ENCODE measurements around the gene VRK1.
"Not testable (repeated sequence)": the region's sequence is repeated elsewhere in the genome, so short reads cannot be mapped to it uniquely, and the experiment has no call there.

VRK1 gene

DNA sequence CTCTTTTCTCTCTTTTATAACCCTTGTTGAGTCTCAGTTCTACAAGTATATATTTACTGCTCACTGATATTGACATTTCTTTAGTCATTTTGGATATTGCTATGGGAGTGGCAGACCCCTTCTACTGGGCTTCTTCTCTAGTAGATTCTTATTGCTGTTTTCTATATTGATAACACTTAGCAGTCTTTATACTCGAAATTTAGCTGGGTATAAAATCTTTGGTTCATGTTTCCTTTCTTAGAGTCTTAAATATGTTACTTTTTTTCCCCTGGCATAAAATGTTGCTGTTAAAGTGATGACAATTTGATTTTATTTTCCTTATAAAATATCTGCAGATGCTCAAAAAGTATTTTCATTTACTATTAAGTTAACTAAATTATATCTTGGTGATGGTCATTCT lies 32.6 kb downstream of the VRK1 start:
- DNase-seq: no peak

DNA sequence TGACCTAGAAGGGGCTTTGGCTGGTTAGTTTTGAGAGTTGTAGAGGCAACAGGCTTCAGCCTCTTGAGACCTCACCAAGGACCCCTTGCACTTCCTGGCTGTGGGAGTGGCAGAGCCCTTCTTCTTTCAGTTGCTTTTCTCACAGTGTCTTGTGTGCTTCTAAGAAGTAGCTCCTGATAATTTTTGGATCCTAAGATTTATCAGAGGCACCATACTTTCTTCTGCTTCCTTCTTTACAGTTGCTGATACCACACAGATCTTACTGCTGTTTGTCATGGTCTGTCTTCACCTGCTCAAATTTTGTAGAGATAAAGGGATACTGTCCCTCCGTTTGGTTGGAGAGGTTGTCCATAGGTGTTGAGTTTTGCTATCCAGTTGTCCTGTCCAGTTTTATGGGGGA lies 33.8 kb downstream of the VRK1 start:
- DNase-seq: no peak

DNA sequence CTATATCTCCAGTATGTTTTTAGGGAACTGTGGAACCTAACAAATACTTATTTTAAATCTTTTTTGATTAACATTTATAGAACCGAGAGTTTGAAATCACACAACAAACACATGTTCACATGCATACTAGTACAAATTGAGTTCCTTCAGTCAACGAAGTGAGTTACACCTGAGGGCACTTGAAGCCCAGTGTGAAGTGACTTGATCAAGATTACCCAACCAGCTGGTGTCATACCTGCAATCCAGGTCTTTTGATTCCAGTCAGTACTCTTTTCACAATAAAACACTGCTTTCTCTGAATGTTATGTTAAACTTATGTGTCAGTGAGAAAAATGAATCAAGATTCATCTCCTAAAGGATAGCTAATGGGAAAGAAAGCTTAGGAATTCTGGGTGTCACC lies 35.2 kb downstream of the VRK1 start:
- DNase-seq: no peak

DNA sequence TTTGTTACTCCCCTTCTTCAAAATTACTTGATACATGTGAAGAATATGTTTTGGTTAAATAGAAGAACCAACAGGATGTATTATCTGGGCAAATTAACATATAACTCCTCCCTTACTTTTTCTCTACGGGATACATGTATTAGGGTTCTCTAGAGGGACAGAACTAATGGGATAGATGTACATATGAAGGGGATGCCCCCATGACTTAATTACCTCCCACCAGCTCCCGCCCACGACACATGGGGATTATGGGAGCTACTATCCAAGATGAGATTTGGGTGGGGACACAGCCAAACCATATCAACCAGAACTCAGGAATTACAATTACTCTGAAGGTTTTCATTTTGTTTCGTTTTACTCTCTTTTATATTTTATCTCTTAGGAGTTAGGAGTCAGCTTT lies 41.3 kb downstream of the VRK1 start:
- DNase-seq: no peak

DNA sequence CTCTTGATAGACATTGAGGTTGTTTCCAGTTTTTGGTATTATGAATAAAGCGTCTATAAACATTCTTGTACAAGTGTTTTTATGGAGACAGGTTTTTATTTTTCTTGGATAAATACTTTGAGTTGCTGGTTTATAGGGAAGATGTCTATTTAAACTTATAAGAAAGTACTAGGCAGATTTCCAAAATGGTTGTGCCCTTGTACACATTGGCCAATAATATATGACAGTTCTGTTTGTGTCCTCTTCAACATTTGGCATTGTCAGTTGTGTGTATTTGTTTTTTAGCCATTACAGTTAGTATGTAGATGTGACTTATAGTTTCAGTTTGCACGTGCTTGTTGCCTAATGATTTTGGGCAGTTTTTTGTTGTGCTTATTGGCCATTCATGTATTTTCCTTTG lies 42.1 kb downstream of the VRK1 start:
- no peak for DNase-seq

DNA sequence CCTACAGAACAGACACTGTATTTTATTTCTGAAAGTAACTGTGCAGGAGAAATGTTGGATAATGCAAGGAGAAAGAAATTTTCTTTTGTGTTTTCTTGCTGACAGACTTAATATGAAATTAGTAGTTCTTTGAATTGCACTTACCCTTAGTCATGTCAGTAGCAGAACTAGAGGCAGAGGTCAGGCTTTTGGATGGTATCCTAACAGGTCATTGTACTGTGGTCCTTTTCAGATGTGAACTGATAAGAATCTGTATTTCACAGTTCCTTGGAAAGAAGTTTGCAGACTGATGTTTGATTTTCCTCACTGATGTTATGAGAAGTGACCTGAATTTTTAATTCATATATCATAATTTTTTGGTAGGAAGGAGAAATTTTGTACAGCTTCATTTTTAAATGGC lies 46.0 kb downstream of the VRK1 start:
- DNase-seq: no peak

DNA sequence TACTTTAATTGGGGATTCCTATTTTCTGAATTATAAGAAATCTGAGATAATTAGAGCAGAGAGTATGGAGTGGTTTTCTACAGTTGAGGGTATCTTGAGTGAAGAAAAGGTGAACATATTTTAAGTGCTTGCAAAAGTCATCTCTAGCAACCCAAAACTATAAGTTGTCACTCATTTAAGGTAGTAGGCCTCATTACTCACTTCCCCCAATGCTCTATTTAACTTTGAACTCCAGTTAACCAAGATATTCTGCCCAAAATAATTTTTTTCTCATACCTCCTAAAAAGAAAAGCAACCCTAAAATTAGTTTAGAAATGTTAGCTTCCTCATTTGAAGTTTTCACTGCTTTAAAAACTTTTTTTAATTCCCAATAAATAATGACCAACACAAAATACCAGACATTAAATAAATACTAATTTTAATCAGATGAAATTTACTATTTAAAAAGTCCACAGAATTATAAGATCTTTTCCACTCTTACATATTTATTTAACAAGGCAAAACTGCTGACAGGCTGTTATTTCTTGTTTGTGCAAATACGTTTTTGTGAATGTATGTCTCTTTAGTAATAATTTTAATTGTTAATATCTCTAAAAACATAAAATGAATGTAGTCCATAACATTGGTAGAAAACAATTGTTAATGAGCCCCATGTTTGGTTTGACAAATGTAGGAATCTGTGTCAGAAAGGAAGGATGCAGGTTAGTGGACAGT lies 47.8 kb downstream of the VRK1 start:
- no peak for DNase-seq

DNA sequence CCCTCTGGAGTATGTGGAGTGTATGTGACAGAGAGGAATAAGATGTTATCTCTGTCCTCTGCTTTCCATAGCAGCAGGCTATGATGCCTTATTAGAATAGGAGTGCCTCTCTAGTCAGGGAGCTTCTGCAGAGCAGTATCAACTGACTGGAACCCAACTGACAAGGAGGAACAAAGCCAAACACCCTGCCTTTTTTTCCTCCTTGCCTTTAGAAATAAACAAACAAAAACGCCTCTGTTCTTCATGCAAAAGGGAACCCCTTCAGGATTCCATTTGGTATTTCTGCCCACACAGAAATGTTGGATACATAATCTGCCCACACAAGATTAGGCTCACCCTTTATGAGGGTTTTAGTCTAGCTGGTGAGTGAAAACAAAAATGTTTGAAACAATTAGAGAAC lies 50.3 kb downstream of the VRK1 start:
- DNase-seq: no peak

DNA sequence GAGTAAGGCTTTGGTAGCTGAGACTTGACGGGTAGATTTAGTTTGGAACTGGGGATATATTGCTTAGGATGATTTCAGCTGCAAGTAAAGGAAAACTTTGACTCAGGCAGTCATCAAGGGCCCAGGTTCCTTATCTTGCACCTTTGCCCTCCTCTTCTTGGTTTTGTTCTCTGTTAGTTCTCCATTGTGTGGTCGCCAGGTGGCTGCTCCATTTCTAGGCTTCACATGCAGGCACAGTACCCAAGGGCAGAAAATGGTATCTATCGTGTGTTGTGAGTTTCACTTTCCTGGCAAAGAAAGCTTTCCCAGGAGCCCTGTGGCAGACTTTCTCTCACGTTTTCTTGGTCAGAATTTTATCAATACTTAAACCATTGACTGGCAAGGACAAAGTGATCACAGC lies 50.8 kb downstream of the VRK1 start:
- no peak for DNase-seq

DNA sequence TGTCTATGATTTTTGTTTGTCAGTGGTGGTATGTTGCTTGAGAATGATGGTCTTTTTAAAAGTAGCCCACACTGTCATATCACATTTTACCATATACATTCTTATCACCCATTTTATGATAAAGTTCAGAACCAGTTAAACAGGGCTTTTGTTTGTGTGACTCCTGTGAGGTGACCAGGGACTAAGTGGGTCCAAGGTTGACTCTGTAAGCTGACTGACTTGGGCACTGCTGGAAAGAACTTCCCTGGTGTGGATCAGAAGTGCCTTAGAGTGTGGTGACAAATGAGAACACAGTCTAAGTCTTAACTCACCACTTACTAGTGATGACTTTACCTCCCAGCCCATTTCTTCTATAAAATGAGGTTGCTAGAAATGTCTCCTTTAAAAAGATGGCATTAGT lies 52.6 kb downstream of the VRK1 start:
- no peak for DNase-seq

DNA sequence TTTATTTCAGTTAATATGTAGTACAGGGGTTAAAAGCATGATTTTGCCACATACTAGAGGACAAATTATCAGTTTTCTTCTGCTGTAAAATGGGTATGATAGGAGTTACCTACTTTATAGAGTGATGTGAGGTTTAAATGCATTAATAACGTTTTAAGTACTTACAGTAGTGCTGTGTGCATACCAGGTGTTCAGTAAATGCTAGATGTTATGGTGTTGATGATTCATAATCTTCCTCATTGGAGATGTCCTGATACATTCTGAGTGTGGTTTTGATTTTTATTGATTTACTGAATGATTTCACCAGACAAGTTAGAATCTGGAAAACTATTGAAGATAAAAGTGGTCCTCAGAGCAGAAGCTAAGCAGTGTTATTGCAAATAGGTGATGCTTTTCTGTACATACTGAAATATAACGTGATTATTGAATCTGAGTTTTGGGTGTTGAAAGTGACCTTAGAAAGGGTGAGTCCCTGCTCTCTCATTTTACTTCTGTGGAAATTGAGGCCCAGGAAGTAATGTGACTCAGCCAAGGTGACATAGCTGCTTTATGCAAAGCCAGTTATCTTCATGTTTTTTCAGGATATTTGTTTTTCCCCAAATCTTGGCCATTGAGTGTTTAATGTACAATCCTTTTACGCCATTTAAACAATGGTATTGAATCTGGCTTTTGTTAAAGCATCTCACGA lies 54.7 kb downstream of the VRK1 start:
- no peak for DNase-seq

DNA sequence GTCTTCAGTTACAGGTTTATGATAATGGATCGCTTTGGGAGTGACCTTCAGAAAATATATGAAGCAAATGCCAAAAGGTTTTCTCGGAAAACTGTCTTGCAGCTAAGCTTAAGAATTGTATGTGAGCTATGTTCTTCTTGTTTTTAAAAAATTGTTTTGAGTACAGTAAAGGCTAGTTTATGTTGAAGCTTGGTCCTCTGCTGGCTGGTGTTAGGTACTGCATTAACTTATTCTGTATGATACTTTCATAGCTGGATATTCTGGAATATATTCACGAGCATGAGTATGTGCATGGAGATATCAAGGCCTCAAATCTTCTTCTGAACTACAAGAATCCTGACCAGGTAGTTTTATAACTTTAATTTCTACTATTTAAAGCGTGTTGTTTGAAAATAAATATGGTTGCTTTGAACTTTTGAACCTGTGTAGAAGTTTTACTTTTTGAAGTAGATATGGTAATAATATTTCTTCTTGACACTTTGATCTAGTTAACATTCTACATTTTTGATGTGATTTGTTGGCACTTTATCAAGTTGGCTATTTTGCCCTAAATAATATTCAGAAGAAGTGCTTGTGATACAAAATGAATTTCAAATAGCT lies 55.7 kb downstream of the VRK1 start:
- DNase-seq: no peak

DNA sequence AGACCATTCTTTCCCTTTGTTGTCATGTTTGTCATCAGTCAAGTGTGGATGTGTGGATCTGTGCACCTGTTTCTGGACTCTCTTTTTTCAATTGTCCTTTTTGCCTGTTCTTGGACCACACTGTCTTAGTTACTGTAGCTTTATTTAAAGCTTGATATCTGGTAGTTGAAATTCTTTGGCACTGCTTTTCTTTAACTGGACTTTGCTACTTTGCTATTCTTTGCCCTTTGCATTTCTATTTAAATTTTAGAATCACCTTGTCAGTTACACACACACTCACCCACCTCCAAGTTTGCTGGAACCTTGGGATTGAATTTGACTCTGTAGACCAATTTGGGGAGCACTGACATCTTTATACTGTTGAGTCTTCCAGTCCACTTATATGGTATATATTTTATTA lies 61.5 kb downstream of the VRK1 start:
- no peak for DNase-seq

DNA sequence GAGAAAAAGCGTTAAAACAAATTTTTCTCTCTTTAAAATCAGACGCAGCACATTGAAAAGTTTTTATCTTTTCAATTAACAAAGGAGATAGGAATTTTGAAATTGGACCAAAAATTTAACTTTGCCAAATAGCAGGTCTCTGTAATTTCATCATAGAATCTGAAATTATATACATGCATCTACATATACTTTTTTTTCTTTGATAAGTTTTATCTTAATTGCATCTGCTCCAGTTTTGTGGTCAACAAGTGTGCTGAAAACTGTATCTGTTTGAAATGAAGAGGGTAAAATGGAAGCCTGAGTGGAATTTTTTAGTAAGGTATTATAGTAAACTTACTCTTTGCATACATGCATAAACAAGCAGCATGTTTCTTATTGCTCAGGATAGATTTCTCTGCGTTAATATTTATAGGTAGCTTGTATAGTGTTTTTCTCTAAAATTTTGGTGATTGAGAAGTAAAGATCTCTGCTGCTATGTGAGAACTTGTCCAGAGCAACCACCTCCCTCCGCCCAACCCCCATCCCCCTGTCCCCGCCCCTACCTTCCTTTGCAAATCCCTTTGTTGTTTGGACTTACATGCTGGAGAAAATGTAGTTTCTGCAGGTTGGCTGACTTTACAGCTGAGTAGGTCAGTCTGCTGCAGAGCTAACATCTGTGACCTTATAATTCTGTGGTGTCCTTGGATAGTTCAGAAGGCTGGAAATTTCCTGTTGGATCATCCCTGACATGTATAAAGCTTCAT lies 64.6 kb downstream of the VRK1 start:
- DNase-seq: no peak

DNA sequence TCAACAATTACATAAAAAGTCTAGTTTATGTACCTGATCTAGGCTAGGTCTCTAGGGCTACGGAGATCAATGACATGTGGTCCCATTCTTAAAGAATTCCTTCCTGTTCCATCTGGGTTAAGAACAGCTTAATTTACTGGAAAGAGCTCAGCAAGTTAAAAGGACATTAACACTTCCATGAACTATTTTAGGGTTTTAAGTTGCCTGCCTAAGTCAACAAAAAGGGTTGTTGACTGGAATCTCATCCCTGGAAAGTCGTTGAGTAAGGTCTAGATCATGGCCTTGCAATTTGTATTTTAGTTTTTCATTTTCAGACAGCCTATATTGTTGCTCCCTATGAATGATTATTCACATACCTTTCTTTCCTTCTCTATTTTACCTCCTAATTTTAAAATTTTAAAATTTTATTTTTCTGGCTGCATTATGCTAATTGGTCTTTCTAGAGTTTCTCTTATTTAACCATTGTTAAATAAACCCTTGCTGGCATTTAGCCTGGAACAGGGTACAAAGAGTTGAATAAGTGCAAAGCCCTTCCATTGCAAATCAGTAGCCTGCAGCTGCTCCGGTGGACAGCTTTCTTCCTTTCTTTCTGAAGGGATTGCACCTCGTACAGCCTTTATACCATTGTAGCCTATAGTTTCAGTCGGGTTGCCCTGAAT lies 66.3 kb downstream of the VRK1 start:
- DNase-seq: no peak

DNA sequence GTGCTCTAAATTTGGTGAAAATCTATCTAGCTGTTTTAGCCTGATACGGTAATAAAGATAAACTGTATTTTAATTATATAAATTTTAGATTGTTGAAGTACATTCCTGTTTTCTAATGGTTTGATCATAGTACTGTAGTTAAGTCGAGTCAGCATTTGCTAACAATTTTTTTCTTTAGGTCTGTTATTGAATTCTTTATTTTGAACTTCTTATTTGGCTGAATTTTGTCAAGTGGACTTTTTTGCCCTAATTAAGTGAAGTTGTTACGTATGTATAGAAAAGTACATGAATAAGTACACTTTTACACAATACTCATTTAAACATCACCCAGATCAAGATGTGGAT lies 66.8 kb downstream of the VRK1 start:
- DNase-seq: no peak

DNA sequence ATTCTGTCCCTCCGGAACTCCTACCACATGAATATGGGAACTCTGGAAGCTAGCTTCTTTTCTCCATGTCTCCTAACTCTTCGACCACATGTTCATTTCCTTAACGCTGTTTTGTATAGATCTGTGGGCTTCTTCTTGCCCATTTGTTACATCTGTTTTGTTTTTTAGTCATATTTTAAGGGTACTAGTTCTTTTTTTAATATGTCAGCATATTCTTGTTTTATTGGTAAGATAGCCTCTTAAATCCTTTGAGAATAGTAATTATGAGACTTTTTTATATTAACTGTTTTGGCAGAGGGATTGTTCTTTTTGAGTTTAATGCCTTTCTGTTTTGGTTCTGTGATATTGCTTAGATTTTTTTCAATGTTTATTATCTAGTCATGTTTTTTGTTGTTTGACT lies 70.5 kb downstream of the VRK1 start:
- DNase-seq: no peak

DNA sequence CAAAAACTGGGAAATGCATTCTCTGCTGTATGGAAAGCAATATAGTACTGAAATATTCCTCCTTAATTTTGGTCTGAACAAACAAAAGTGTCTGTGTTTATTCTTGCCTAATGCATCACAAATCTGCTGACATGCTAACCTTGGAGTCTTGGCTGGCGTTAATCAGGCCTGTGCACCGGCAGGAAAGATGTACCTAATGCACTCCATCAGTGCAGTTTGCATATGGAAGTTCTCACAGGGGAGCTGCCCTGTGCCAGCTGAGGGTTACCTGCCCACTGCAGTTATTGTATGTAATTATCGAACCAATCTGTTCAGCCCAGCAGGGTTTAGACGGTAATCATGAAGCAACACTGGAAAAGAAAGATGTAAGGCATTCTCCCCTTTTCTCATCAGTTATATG lies 76.9 kb downstream of the VRK1 start:
- no peak for DNase-seq

DNA sequence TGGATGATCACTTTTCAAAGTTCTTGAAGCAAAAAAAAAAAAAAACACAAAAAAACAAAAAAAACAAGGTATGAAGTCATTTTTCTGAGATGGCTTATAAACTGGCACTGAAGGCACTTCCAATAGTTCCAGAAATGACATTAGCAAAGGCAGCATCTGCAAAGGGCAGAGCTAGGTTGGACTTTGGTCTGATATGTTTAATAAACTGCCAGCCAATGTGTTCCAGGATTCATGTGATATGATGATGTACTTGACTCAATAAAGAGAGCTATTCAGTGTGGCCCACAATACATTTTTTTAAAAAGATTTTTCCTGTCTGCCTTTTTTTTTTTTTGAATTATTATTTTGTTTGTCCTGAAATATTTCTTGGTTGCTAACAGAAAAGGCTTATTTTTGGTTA lies 79.6 kb downstream of the VRK1 start:
- DNase-seq: no peak

DNA sequence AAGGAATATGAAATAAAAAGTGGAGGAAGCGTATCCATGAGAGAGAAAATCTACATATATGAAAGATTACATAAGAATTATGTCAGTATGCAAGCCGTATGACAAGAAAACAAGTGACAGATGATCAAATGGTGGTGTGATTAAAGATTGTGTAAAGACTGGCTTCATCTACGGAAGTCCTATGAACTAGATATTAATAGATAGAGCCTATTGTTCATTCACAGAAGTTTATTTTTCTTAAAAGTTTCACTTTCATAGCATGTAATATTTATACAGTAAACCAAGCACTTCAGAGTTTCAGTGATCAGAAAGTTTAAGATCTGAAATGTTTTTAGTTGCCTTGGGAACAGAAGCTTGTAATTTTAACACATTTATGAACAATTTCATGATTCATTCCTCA lies 84.5 kb downstream of the VRK1 start:
- no peak for DNase-seq

DNA sequence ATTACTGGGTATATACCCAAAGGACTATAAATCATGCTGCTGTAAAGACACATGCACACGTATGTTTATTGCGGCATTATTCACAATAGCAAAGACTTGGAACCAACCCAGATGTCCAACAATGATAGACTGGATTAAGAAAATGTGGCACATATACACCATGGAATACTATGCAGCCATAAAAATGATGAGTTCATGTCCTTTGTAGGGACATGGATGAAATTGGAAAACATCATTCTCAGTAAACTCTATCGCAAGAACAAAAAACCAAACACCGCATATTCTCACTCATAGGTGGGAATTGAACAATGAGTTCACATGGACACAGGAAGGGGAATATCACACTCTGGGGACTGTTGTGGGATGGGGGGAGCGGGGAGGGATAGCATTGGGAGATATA lies 86.8 kb downstream of the VRK1 start:
- DNase-seq: not testable (repeated sequence)

DNA sequence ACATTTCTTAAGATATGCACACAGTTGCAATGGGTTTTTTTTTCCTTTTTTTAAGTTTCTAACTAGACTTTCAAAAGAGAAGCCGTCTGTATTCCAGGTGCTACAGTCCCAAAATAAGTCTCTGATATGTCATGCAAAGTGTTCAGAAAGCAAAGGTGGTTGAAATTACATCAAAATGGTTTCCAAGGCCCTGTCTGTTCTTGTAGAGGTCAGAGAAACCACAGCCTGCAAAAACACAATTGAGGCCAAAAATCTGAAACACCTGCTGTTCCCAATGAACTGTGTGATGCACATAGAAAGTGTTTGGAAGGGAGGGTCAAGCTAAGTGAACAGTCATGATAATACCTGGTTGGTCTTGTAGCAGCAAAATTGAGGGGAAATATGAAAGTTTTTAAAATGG lies 91.0 kb downstream of the VRK1 start:
- no peak for DNase-seq

DNA sequence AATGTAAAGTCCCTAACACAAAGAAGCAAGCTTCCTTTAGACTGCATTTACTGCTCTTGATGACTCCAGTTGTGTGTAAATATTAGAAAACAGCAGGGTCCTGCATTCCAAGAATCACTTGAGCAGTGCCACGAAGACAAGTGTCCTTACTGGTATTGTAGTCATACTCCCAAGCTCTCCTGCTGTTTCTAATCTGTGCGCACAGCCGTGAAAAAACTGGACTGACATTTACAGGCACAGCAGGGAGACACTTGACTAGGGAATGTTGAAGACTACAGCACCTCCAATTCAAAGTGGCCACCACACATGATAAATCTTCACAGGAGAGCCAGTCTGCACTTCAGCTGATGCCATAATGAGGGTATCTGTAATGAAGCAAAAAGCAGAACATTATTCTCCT lies 91.4 kb downstream of the VRK1 start:
- no peak for DNase-seq
